PC-3 (cell line): Measurements from ENCODE around the gene ZIC2.

Experiments used
- EZH2 ChIP-seq: fragments of 300-600 bp; sonication (generic); IDR thresholded peaks from one replicate; pipeline ENCODE4 v1.6.1; 2017; ENCODE audit warnings: antibody characterized with exemption, mild to moderate bottlenecking, low read length; ENCODE audit not compliant: unreplicated experiment
- EZH2phosphoT487 ChIP-seq: fragments of 300-600 bp; sonication (generic); IDR thresholded peaks from 2 replicates; pipeline ENCODE4 v1.6.1; 2018; ENCODE audit warnings: mild to moderate bottlenecking, antibody characterized with exemption, low read length, borderline replicate concordance
- TF ChIP-seq, protein P1 (sequence below): fragments of 300-600 bp; sonication (generic); conservative IDR thresholded peaks from 2 replicates; pipeline ENCODE4 v1.5.1; 2017; ENCODE audit warnings: antibody characterized with exemption, low read depth, mild to moderate bottlenecking, low read length

DNA sequence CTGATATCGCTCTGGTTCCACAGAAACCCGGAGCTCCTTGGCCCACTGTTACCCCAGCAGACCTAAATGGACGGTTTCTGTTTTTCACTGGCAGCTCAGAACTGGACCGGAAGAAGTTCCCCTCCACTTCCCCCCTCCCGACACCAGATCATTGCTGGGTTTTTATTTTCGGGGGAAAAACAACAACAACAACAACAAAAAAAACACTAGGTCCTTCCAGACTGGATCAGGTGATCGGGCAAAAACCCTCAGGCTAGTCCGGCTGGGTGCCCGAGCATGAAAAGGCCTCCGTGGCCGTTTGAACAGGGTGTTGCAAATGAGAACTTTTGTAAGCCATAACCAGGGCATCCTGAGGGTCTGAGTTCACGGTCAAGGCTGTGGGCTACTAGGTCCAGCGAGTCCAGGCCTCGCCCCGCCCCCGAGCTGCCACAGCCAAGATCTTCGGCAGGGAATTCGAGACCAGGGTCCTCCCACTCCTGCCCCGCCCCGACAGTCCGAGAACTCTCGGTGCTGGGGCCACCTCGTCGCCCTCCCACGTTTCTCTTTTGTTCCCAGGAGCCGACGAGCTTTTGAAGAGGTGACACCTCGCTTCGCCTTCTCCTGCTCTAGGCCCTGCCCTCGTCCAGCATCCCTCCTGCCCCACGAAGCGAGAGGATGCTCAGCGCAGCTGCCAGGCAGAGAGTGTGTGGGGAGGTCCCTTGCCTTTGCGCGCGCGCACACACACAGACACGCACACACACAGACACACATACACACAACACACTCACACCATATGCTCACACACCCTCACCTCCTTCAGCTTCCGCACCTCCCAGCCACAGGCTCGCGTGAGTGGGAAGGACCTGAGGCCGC is 8.8 kb downstream of the ZIC2 start:
- TF ChIP-seq, protein P1, sequence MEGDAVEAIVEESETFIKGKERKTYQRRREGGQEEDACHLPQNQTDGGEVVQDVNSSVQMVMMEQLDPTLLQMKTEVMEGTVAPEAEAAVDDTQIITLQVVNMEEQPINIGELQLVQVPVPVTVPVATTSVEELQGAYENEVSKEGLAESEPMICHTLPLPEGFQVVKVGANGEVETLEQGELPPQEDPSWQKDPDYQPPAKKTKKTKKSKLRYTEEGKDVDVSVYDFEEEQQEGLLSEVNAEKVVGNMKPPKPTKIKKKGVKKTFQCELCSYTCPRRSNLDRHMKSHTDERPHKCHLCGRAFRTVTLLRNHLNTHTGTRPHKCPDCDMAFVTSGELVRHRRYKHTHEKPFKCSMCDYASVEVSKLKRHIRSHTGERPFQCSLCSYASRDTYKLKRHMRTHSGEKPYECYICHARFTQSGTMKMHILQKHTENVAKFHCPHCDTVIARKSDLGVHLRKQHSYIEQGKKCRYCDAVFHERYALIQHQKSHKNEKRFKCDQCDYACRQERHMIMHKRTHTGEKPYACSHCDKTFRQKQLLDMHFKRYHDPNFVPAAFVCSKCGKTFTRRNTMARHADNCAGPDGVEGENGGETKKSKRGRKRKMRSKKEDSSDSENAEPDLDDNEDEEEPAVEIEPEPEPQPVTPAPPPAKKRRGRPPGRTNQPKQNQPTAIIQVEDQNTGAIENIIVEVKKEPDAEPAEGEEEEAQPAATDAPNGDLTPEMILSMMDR, result no peak
- TF ChIP-seq EZH2phosphoT487 (no peak), EZH2 (no peak)
